ENCODE results near the gene KIF26B. TPM values are rescaled to one million over a fixed set of nuclear protein-coding genes. Genes with fewer than 3 reads are reported as not detected.

Gene KIF26B
- polyA plus RNA-seq, 1 donor: 1.00 TPM

DNA sequence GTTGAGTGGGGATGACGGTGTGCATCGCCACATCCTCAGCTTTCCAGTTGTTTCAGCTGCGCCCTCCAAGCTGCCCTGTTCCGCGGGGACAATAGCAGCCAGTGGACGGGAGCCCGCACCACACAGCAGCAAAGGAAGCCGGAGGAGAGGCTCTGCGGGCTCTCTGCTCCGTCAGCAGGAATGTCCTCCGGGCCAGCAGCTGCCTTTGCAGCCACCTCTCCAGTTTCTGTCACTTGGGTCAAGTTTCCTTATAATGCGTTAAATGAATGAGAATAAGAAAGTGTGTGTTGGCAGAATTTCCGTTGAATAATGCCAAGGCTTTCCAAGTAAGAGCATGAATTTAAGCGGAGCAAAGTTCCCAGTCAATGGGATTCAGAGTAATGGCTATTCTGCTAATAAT lies 263.3 kb downstream of the KIF26B start:
- no peak for DNase-seq (ENCODE audit: low read depth)

DNA sequence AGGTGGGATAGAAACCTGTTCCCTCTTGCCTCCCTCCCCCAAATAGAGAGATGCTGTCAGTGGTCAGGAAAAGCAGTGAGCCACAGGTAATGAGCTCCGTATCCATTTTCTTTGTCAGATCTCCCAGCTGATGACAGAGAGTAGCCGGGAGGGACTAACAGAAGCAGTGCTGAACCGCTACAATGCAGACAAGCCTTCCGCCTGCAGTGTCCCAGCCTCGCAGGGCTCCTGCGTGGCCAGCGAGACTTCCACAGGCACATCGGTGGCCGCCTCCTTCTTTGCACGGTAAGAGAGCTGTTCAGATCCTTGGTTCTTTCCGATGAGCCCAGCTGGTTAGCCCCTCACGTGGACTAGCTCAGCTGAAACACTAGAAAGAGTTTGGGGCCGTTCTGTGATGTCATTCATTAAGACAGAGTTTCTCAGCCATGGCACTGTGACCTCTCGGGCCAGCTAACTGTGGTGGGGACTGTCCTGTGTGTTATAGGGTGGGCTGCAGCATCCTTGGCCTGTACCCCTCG lies 264.7 kb downstream of the KIF26B start:
- DNase-seq (ENCODE audit: low read depth): no peak

DNA sequence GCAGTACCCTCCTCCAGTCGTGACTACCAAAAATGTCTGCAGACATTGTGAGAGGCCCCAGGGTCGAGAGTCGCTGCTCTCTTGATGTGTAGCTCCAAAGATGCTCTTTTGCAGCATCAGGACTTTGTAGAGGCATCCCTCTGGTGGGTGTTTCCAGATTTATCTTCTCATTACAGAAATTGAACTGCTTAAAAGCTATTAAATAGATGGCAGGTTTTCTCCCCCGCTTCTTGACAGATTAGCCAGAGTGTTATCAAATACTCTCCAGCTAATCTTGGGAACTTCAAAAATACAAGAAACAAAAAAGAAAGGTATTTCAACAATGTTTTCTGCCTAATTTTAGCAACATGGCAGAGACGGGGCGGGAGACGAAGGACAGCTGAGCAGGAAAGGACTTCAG lies 265.2 kb downstream of the KIF26B start:
- DNase-seq (ENCODE audit: low read depth): no peak

DNA sequence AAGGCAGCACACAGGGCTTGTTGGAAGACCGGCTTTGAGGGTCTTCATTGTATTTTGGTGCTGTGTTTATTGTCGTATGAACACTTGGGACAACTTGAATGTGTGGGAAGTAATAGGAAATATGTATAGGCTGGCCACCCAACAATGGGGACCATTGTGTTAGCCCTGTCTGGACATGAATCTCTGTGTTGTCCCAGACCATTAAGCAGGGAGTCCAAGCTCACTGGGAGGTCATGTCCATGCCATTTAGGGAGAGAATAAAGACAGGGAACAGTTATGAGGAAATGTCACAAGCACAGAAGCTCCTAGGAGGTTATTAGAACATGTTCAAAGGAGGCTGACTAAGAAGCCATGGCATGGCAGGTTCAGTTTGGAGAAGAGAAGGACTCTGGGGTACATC lies 266.1 kb downstream of the KIF26B start:
- DNase-seq (ENCODE audit: low read depth): no peak

DNA sequence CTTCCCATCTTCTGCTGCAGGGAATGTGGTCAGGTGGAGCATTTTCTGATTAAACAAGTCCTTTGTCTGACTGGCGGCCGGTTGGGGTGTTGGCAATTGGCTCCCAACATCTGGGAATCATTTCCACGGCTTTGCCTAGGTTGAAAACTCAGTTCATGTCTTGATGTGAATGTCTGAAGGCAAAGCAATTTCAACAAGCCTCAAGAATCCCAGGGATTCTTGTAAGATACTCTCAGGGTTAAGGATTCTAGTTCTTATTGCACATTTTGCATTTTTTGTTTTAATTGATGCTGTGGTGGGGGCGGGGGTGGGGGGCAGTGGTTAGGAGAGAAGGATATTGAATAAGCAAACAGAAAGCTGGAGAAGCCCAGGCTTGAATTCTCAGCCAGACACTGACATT lies 273.9 kb downstream of the KIF26B start:
- DNase-seq (ENCODE audit: low read depth): no peak

DNA sequence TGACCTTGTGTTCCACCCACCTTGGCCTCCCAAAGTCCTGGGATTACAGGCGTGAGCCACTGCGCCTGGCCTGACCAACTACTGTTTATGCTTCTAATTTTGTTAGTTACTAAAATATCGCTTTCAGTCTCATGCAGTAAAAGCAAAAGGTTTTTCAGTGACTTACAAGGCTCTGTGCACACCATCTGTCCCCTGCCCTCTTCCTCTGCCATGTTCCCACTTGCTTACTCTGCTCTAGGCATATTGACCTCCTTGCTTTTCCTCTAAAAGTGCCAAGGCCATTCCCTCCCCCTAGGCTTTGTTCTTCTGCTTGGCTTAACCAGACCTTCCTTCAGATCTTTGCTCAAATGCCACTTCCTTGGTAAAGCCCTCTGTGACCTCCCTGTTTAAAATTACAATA lies 276.9 kb downstream of the KIF26B start:
- no peak for DNase-seq (ENCODE audit: low read depth)

DNA sequence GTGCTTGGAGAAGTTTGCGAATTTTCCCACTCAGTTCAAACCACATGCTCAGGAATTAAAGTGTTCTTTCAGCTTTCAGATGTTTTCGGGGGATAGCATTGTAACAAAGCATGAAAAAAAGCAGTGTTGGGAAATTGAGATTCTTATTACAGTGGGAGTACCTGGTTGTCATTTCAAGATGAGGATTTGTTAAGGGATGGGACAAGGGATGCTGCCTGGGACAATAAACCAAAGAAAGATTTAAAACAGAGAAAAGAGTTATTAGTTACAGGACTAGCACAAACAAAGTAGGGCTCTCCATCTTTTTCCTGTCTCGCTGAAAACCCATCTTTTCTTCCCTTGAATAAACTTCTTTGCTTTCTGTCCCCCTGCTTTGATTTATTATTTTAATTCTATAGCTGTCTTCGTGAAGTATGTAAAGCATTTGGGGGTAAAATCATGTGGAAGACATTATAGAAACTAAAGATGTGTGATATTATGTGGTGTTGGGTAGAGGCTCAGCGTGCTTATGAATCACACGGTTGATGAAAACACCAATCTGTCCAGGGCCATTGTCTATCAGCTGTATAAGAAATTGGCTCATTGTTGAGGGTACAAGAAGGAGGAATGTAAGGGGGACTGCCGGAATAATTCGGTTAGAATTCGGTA lies 277.6 kb downstream of the KIF26B start:
- no peak for DNase-seq (ENCODE audit: low read depth)

DNA sequence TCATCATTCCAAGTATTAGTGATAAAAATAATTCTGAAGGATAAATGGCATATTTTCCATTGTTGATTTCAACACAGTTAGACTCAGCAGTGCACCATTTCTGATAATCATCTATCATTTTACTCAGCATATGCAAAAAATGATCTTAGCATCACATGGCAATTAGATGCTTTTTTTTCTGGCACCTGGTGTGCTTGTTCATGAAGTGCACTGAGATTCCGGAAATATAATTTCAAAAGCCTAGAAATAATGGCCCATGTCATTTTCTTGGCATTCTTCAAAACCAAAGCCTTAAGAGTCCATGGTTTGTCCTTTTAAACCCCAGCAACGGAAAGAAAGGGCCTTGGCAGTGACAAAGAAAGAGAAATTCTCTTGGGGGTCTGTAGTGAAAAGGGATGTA lies 278.8 kb downstream of the KIF26B start:
- no peak for DNase-seq (ENCODE audit: low read depth)

DNA sequence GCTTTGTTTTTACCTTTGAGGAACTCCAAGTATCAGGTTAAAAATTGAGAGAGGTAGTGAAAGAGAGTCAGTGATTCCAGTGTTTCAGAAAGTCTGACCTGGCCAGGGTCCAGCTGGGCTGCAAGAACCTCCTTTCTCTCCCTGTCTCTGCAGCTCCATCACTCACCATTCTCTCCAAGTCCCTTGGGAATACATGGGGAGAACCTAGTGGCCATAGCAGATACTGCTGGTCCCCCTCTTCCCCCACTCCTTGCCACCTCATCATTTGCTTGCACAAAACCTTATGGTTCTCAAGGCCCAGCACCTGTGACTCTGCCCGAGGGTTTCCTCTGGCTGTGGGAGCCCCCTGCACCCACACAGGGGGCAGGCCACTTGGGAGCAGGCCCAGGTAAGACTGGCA lies 279.5 kb downstream of the KIF26B start:
- DNase-seq (ENCODE audit: low read depth): no peak

DNA sequence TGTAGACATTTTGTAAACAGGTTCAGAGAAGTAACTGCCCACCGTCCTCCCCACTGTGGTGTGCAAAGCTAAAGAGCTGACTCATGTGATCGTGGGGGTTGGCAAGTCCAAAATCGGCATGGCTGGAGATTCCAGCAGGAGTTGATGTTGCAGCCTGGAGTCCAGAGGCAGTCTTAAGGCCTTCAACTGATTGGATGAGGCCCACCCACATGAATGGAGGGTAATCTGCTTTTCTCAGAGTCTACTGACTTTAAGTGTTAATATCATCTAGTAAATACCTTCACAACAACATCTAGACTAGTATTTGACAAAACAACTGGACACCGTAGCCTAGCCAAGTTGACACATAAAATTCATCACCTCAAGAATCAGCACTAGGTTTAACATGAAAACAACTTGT lies 281.6 kb downstream of the KIF26B start:
- DNase-seq (ENCODE audit: low read depth): no peak

DNA sequence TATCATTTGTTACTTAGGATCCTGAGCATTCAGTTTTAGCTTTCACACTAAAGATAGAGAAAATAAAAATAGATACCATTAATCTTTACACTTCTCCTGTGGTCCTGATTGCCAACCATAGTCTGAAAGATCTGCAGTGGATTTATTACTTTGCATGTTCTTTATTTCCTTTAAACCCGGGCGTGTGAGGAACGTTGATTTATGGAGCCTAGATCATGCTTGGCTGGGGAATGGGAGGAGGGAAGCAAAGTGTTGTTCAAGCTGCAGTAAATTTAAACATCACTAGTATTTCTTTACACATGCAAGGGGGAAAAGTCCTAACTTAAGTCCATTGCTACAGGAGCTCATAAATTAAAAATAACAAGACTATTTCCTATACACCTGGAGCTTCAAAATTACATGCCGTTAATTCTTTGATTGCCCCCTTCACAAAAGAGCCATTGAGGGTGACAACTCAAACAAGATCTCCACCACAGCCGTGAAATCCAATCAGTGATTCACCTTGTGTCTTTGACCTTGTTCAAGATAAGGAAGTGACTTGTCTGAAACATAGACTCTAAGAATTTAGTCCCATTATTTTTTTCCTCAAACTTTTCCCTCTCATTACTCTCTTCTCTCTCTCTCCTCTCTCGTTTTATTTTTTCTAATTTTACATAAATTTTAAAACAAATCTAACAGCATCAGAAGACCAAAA lies 282.7 kb downstream of the KIF26B start:
- DNase-seq (ENCODE audit: low read depth): no peak

DNA sequence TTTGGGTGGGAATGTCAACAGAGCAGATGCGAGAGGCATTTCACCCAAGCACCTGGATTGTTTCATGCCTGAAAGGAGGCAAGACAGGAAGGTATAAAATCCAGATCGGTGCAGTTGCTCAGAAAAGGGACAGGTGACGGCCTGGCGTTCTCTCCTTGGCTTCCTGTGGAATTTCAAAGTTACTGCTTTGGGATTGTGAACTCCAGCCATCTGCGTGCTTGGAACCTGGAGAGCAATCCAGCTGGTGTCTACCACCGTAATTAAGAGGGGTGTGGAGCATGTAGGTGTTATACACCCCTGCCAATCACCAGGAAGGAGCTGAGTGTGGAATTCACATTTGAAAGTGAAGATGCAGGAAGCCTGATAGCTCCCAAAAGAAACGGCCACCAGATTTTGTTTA lies 286.1 kb downstream of the KIF26B start:
- DNase-seq (ENCODE audit: low read depth): no peak

DNA sequence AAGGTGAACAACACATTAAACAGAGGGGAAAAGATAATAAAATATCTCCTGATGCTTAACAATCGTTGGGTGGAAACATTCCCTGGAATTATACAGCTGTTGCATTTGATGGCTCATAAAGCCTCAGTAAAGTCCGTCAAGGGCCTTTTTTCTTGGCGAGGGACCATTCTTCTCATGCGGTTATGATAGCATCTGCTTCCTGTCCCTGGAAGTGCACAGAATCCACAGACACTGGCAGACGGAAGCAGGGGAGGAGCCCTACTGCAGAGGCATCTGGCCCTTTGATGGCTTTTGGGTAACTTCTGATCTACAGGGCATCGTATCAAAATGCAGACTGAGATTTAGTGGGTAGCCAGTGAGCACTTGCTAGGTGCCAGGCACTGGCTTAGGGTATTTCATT lies 286.9 kb downstream of the KIF26B start:
- peak; percentile 13 for DNase-seq (ENCODE audit: low read depth)

DNA sequence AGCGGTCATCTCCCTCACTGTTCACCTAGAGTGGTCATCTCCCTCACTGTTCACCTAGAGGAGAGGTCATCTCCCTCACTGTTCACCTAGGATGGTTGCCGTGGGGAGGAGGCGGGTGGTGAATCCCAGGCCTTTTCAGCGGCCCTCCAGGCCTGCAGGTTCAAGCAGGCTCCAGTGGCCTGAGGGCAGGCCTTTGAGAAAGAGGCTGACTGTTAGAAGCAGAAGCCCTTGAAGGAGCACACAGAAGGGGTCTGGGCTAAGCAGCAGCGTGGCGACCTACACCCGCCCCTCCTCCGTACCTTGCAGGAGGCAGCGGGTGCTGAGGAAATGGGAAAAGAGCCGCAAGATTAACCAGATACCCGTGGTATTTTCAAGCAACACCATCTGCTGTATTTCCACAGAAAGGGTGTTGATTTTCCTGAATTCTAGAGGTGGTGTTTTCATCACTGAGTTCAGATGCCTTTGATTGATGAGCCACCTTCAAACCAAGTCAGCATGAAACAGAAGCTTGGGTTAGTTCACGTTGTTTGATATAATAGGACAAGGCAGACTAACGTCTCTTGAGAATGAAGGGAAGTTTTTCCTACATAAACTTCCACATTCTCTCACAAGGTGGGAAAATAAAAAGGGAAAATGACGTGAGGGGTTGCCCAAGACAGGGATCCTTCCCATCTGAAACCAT lies 289.5 kb downstream of the KIF26B start:
- no peak for DNase-seq (ENCODE audit: low read depth)

DNA sequence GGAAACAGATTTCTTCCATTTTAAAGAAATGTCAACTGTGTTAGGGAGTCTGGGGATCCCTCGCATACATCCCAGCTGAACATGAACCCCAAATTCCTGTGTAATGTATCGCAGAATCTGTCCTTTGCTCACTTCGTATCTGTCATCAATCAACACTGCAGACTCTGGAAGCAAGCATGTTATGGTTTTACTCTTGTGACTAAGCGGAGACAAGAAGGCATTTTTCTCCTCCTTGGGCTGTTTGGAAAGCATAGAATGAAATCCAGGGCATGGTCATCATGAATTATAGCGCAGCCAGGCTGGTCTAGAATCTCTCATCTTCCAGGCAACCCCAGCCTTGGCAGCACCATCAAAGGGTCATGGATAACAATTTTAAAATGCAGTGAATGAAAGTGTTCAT lies 290.2 kb downstream of the KIF26B start:
- DNase-seq (ENCODE audit: low read depth): no peak

DNA sequence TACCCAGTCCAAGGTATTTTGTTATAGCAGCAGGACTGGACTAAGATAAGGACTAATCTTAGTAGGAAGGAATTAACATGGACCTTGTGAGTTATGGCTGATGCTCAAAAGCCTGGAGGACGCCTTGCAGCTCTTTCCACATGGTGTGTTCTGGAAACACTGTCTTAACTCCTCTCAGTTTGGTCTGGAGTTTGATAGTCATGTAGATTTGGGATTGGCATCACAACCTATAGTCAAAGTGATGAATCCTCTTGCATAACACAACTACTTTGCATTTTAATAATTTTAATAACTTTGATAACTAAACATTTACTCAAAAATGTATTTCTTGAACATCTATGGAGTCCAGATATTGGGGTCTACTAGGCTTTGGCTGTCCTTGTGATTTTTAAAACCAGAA lies 293.7 kb downstream of the KIF26B start:
- DNase-seq (ENCODE audit: low read depth): no peak

DNA sequence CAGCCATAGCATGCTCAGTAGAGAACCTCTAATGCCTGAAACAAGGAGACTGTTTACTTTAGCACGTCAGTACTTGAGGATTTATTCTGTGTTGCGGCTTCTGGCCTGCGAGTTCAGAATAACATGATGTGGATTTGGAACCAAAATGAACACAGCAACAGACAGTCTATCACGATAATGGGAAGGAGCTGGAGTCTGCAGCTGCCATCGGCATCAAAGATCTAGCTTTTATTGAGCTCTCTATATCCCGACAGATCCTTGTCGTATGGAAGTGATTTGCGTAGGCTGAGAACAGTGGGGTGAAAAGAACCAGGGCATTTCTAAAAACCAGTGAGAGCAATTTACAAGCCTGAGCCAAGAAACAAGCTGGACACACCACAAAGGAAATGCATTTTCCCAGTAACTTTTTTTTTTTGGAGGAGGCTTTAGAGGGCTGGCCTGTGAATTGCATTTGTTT lies 294.2 kb downstream of the KIF26B start:
- DNase-seq (ENCODE audit: low read depth): no peak

DNA sequence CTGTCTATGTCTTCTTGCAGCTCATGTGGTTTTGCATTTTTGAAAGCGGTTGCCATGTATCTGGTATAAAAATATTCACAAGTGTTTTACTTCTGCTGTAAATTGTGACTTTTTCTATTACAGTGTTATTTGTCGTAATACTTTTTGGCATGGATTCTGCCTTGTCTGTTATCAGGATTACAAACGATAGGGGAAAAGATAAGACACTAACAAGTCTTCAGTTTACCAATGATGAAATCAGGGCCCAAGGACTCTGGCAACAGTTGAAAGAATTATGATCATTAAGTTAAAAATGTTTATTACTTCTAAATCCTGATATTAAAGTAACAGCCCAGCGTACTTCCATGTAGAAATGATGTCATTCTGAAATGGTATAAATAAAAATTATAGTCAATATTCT lies 298.8 kb downstream of the KIF26B start:
- DNase-seq (ENCODE audit: low read depth): no peak

DNA sequence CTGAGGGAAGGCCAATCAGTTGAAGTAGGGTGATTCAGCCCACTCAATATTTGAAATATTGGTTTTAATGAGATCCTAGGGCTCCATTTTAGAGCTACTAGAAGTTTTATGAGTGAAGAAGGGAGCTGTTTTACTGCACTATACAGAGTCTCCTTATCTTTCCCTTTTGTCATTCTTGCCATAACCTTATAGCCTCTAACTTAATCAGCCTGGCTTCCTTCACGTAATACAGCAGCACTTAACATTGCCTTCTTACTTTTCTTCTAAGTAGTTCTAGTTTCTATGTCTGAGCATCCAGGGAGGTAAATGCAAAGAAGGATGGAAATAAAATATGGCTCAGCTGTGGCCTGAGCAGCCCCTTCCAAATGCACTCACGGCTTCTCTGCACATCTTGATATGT lies 299.3 kb downstream of the KIF26B start:
- no peak for DNase-seq (ENCODE audit: low read depth)

DNA sequence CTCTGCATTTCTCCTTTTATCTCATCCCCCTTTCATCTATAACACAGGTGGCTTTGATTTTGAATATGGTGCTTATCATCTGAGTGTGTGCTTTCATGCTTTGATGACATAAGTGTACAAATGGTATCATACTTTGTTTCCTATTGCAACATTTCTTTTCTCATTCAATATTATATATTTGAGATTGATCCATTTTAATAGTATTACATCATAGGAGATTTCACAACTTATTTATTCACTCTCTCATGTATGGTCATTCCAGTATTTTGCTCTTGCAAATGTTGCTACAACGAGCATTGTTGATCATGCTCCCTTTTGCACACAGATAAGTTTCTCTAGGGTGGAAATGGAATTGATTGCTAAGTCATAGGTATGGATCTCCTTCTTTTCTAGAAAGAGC lies 302.8 kb downstream of the KIF26B start:
- no peak for DNase-seq (ENCODE audit: low read depth)

DNA sequence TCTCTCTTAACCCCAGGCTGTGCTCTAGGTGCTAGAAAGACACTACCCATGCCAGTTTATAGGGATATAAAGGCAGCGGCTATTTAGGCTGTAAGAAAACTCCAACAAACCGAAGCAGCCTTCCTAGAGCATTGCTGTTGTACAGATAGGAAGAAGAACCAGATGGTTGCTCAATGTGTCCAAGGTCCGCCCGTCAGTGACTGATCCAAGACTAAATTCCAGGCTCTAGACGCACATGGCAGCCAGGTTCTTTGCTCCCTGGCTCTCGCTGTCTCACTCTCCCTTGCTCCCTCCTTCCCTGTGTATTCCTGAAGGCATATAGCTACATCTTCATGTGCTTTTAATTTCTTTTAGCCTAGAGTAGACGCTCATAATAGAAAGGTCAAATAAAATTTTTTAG lies 303.4 kb downstream of the KIF26B start:
- DNase-seq (ENCODE audit: low read depth): no peak

DNA sequence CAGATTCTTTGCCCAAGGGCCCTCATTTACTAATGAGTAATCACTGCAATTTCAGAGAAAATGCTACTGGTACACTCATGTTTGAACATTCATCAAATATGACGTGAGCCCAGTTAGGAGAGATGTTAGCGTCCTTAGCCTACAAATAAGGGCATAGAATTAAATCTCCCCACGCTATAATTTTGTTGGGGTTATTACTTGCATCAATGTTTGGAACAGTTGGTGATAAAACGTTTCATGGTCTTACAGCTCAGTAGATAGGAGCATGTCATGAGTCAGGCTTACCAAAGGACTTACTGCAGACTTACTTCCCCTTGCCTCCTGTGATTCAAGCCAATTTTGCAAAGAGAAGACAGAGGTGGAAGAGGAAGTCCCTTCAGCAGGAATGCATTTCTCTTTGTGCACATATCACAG lies 304.0 kb downstream of the KIF26B start:
- DNase-seq (ENCODE audit: low read depth): no peak

DNA sequence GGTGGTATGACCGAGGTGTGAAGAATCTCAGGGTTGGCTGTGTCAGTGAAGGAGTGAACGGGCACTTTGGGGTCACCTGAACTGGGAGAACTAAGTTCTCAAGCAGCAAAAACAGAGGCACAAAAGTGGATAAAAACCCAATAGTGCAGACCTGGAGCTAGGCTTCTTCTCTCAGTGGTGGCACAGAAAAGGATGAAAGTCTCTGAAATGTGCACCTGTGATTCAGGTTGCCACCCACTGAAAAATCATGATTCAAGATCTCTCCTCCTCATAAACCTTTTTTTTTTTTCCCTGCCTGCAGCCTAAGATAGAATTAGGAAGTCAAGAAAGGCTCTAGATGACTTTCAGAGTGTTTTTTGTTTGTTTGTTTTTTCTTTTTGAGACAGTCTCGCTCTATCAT lies 304.8 kb downstream of the KIF26B start:
- no peak for DNase-seq (ENCODE audit: low read depth)
